Stimulated activated CD4-positive, alpha-beta T cell treated with anti-CD3 and anti-CD28 coated beads, Interleukin-1b, Interleukin-23, amount 100 ng/mL, for 48 hours (primary cell): ENCODE data around the gene TGM2.
"Not testable (repeated sequence)": the region's sequence is repeated elsewhere in the genome, so short reads cannot be mapped to it uniquely, and the experiment has no call there.

ENCODE experiments used
- DNase-seq: peaks from one replicate; pipeline ENCODE4 v3.0.0-alpha.2; 2020

Gene TGM2

DNA sequence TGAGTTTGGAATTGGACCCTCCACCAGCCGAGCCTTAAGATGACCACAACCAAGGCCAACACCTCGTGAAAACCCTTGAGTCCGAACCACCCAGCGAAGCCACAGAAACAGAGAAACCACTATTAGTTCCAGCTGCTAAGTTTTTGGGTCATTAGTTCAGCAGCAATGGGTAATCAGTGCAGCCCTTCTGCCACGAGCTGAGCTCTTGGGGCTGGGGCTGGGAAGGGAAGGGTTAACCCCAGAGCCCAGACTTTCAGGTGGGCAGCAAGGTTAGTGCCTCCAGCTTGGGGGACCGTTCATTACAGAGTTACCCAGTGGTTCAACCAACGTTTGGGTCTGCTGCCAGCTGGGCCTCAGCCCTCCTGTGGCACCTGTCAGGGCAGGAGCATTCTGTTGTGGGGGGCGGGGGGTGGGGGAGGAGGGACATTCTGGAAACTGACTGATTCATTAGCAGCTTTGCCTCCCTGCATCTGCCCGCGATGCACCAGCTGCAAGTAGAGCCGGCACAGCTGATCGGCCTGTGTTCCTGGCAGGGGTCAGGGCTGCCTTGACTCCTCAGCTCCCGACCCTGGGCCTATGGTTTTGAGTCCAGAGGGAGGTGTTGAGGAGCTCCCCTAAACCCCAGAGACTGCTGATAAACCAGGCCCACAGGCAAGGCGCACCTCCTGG lies 52.7 kb downstream of the TGM2 start:
- DNase-seq: no peak

- no peak for DNase-seq
Observed at GRCh38 chr20:38111366-38112232, 53.5 kb downstream of the TGM2 start.

- DNase-seq: no peak
Observed at GRCh38 chr20:38110525-38111178, 54.4 kb downstream of the TGM2 start.

GRCh38 chr20:38109591-38110524 lies 55.2 kb downstream of the TGM2 start:
- no peak for DNase-seq

- DNase-seq: no peak
Observed at GRCh38 chr20:38108986-38109541, 56.0 kb downstream of the TGM2 start.

- DNase-seq: no peak
Observed at GRCh38 chr20:38108438-38108985, 56.6 kb downstream of the TGM2 start.

DNA sequence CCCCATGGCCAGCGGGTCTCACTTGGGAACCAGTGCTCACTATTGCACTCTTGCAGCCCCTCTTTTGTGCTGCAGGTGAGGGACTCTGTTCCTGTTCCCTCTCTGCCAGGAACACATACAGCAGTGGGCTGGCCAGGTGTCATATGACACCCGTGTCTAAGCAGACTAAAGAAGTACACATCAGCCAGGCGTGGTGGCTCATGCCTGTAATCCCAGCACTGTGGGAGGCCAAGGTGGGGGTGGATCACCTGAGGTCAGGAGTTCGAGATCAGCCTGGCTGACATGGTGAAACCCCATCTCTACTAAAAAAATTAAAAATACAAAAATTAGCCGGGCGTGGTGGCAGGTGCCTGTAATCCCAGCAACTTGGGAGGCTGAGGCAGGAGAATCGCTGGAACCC lies 57.2 kb downstream of the TGM2 start:
- not testable (repeated sequence) for DNase-seq

DNA sequence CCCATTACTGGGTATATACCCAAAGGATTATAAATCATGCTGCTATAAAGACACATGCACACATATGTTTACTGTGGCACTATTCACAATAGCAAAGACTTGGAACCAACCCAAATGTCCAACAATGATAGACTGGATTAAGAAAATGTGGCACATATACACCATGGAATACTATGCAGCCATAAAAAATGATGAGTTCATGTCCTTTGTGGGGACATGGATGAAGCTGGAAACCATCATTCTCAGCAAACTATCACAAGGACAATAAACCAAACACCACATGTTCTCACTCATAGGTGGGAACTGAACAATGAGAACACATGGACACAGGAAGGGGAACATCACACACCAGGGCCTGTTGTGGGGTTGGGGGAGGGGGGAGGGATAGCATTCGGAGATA lies 57.7 kb downstream of the TGM2 start:
- not testable (repeated sequence) for DNase-seq

- no peak for DNase-seq
Observed at GRCh38 chr20:38106461-38106860, 58.6 kb downstream of the TGM2 start.

- DNase-seq: no peak
Observed at GRCh38 chr20:38104285-38104684, 60.8 kb downstream of the TGM2 start.

- not testable (repeated sequence) for DNase-seq
Observed at GRCh38 chr20:38102206-38102605, 62.9 kb downstream of the TGM2 start.

GRCh38 chr20:38098952-38099351 lies 66.1 kb downstream of the TGM2 start:
- no peak for DNase-seq

- DNase-seq: no peak
Observed at GRCh38 chr20:38095017-38095686, 69.9 kb downstream of the TGM2 start.

GRCh38 chr20:38094373-38094891 lies 70.6 kb downstream of the TGM2 start:
- DNase-seq: peak; percentile 32

- DNase-seq: no peak
Observed at GRCh38 chr20:38093641-38094077, 71.4 kb downstream of the TGM2 start.

- no peak for DNase-seq
Observed at GRCh38 chr20:38092915-38093314, 72.2 kb downstream of the TGM2 start.

DNA sequence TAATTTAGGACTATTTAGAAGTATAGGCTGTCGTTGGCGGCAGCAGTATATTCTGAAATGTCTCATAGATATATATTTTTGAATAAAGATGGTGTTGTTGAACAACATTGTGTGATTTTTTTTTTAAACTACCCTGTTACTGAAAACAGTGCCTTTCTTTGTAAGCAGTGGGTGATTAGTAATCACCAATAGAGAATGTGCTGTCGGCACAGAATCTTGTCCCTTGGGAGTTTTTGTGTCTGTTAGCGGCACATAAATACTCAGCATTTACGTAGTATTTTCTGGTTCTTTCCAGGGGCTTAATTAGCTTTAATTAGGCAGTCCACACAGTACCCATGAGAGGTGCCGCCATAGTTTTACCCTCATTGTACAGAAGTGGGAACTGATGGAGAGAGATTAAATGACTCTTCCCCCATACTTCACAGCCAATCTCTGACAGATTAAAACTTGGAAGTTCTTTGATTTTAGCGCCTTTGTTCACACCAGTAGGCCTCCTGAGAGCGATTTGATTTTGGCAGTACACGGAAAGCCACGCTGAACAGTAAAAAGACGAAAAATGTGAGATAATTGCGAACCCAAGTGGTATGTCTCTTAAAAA lies 72.7 kb downstream of the TGM2 start:
- DNase-seq: no peak

- no peak for DNase-seq
Observed at GRCh38 chr20:38091441-38092216, 73.4 kb downstream of the TGM2 start.

DNA sequence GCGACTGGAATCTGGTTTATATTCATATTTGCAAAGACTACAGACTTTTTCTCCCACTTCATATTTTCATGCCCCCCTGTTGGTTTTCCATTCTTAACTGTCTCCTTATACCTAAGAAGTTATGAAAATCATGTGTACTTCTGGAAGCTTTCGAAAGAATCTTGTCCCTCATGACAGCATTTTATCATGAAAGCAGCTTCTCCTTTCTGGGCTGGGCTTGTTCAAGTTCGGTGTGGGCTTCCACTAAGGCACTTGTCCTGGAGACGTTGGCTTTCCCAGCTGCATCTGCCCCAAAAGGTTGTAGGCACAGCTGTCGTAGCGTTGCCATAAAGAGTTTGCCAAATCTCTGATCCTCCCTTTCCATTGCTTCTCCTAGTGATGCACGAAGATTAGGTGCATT lies 75.0 kb downstream of the TGM2 start:
- DNase-seq: no peak

DNA sequence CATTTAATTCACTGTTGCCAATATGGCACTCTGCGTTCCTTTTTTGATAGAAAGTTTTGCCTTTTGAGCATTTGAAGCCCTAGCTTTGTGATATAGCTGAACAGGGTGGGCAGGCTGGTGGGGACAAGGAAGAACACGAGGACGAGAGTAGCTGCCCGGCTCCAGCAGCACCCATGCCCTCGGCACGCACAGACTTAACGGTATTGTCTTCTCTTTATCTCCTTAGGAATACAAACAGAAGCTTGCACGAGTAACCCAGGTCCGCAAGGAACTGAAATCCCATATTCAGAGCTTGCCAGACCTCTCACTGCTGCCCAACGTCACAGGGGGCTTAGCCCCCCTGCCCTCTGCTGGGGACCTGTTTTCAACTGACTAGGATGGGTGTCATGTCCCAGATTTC lies 75.6 kb downstream of the TGM2 start:
- DNase-seq: no peak
